ENCODE measurements around the gene UBTD1.
A peak's percentile ranks its signal among the peaks of the same experiment; 100 is the strongest.

UBTD1 gene

GRCh38 chr10:97479939-97480338, 18.8 kb upstream of the UBTD1 start:
- H3K4me3 ChIP-seq (ENCODE audit: low read depth, low read length), result no peak overlapping the region
- DNase-seq (ENCODE audit: low read depth), result peak; percentile 51
- TF ChIP-seq MYC (IDR thresholded peaks at IDR 0.05; ENCODE audit: low read depth, low read length) (no peak), POLR2A (IDR thresholded peaks at IDR 0.05; ENCODE audit: extremely low read depth, insufficient read length) (no peak), CTCF (IDR thresholded peaks at IDR 0.05; ENCODE audit: low read depth, low read length) (no peak), MAX (IDR thresholded peaks at IDR 0.05; ENCODE audit: low read depth, low read length) (no peak)

DNA sequence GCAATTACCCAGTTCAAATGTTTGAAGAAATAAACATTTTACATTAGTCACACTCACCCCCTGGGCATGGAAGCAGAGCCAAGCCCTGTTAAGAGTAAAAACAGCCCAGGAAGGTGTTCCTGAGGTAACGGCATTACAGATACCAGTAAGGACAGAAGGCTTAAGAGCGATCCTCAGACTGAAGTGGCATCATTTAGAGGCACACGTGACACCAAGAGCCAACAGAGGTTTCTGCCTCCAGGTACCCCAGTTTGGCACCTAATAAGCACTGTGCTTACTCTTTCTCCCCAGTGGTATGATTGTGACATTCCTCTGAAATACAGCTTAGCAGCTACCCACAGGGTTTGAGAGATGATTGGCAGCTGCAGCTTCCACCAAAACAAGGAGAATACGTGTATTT, 17.7 kb upstream of the UBTD1 start:
- no peak overlapping the region for H3K4me3 ChIP-seq (ENCODE audit: low read depth, low read length)
- TF ChIP-seq POLR2A (IDR thresholded peaks at IDR 0.05; ENCODE audit: extremely low read depth, insufficient read length) (no peak), CTCF (IDR thresholded peaks at IDR 0.05; ENCODE audit: low read depth, low read length) (no peak), MYC (IDR thresholded peaks at IDR 0.05; ENCODE audit: low read depth, low read length) (no peak)
- DNase-seq (ENCODE audit: low read depth), result no peak

DNA sequence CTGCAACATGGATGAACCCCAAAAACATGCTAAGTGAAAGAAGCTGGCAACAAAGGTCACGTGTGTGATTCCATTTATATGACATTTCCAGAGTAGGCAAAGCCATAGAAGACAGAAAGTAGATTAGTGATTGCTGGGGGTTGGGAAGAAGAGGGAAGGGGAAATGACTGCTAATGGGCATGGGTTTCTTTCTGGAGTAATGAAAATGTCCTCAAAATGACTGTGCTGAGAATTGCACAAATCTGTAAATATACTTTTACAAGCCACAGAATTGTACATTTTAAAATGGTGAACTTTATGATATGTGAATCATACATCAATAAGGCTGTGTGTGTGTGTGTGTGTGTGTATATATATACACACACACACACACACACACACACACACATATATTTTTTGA, 16.3 kb upstream of the UBTD1 start:
- no peak for DNase-seq (ENCODE audit: low read depth)
- TF ChIP-seq MAX (IDR thresholded peaks at IDR 0.05; ENCODE audit: low read depth, low read length), result no peak
- no peak for TF ChIP-seq CTCF (IDR thresholded peaks at IDR 0.05; ENCODE audit: low read depth, low read length)
- no peak for TF ChIP-seq POLR2A (IDR thresholded peaks at IDR 0.05; ENCODE audit: extremely low read depth, insufficient read length)
- no peak for TF ChIP-seq MYC (IDR thresholded peaks at IDR 0.05; ENCODE audit: low read depth, low read length)
- no peak overlapping the region for H3K4me3 ChIP-seq (ENCODE audit: low read depth, low read length)

DNA sequence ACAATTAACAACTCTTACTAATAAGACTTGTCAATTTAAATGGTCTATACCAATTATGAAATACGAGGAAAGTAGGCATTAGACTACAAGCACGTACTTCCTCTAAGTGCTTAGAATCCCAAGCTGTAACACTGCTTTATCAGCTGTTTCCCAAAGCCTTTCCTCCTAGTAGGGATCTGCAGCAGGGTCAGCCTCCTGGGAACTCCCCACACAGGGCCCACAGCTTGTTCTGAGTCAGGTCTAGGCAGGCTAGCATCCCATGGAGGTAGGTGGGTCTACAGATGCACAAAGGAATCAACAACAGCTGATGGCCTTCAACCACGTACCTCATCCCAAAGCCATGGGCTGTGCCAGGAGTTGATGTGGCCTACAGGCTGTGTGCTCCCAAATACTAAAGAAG, 15.2 kb upstream of the UBTD1 start:
- DNase-seq (ENCODE audit: low read depth), result no peak
- no peak overlapping the region for H3K4me3 ChIP-seq (ENCODE audit: low read depth, low read length)
- TF ChIP-seq MYC (IDR thresholded peaks at IDR 0.05; ENCODE audit: low read depth, low read length), result no peak
- TF ChIP-seq MAX (IDR thresholded peaks at IDR 0.05; ENCODE audit: low read depth, low read length), result no peak
- TF ChIP-seq POLR2A (IDR thresholded peaks at IDR 0.05; ENCODE audit: extremely low read depth, insufficient read length), result no peak
- no peak for TF ChIP-seq CTCF (IDR thresholded peaks at IDR 0.05; ENCODE audit: low read depth, low read length)

DNA sequence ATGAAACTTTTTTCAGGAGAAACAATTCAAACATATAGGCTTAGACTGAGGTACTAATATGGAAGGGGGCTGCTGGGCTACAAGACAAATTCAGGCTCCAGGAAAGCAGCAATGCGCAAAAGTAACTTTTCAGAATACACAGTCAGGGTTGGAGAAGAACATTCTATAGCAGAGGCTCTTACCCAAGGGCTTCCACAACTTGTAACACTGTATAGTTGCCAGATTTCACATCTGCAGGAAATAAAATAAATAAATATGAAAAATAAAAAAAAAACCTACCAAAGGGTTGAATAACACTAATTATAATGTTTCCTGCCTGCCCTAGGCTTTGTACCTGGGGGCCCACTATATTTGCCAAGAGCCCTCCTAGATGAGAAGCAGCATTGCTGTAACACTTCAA, 14.8 kb upstream of the UBTD1 start:
- TF ChIP-seq MYC (IDR thresholded peaks at IDR 0.05; ENCODE audit: low read depth, low read length), result no peak
- H3K4me3 ChIP-seq (ENCODE audit: low read depth, low read length), result no peak overlapping the region
- DNase-seq (ENCODE audit: low read depth), result no peak

DNA sequence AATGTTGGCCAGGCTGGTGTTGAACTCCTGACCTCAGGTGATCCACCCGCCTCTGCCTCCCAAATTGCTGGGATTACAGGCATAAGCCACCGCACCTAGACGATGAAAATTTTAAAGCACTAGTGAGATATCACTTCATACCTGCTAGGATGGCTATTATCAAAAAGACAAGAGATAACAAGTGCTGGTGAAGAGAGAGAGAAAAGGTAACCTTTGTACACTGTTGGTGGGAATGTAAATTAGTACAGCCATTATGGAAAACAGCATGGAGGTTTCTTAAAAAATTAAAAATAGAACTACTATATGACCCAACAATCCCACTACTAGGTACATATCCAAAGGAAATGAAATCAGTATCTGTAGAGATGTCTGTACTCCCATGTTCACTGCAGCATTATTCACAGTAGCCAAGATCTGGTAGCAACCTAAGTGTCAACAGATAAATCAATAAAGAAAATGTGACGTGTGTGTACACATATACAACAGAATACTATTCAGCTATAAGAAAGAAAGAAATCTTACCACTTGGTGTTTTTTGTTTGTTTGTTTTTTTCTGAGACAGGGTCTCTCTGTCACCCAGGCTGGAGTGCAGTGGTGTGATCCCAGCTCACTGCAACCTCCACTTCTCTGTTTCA, 13.0 kb upstream of the UBTD1 start:
- no peak for DNase-seq (ENCODE audit: low read depth)
- no peak for TF ChIP-seq MYC (IDR thresholded peaks at IDR 0.05; ENCODE audit: low read depth, low read length)
- no peak for TF ChIP-seq MAX (IDR thresholded peaks at IDR 0.05; ENCODE audit: low read depth, low read length)
- no peak for TF ChIP-seq CTCF (IDR thresholded peaks at IDR 0.05; ENCODE audit: low read depth, low read length)
- TF ChIP-seq POLR2A (IDR thresholded peaks at IDR 0.05; ENCODE audit: extremely low read depth, insufficient read length), result no peak
- no peak overlapping the region for H3K4me3 ChIP-seq (ENCODE audit: low read depth, low read length)
